SJCRH30 (cell line): Measurements from ENCODE around the gene GPX7. TPM values are rescaled to one million over a fixed set of nuclear protein-coding genes. Genes with fewer than 3 reads are reported as not detected.

ENCODE experiments used
- DNase-seq, 2 experiments: peaks; one replicate each; pipeline ENCODE4 v3.0.0-alpha.2; 2015 to 2020
- H3K27ac ChIP-seq: fragments of 250-450 bp; sonication (Bioruptor Pico); 2 replicates; pipeline ENCODE4 v1.5.1; 2020; ENCODE audit warnings: mild to moderate bottlenecking, moderate library complexity
- H3K27me3 ChIP-seq: fragments of 250-450 bp; sonication (Bioruptor Pico); 2 replicates; pipeline ENCODE4 v1.5.1; 2020; ENCODE audit warnings: mild to moderate bottlenecking, moderate library complexity
- H3K36me3 ChIP-seq: fragments of 250-450 bp; sonication (Bioruptor Pico); 2 replicates; pipeline ENCODE4 v1.5.1; 2020; ENCODE audit warnings: mild to moderate bottlenecking, moderate library complexity
- H3K4me1 ChIP-seq: fragments of 250-450 bp; sonication (Bioruptor Pico); 2 replicates; pipeline ENCODE4 v1.5.1; 2020; ENCODE audit warnings: mild to moderate bottlenecking, moderate library complexity
- H3K4me3 ChIP-seq: fragments of 250-450 bp; sonication (Bioruptor Pico); 2 replicates; pipeline ENCODE4 v1.5.1; 2020; ENCODE audit warnings: mild to moderate bottlenecking, moderate library complexity
- H3K9me3 ChIP-seq: fragments of 250-450 bp; sonication (Bioruptor Pico); replicated peaks from 2 replicates; pipeline ENCODE4 v1.5.1; 2020; ENCODE audit warnings: mild to moderate bottlenecking, moderate library complexity
- total RNA-seq: library from RNA; depleted of rRNA; stranded (reverse); fragments of >200 nt; shearing (Covaris generic); gene quantifications from 2 replicates; pipeline ENCODE4 v1.2.3, GENCODE V29; 2014; rRNA removed

The GPX7 gene
- 10.6 and 13.4 TPM in 2 replicates for total RNA-seq

- peak in 1 of 2 experiments; percentile 11 for DNase-seq
Measured at GRCh38 chr1:52601991-52602855, at the start of gene GPX7. Gene GPX7, plus strand, starts transcription at chr1:52602371. Its CDS starts 39 bp downstream, at chr1:52602410.

DNA sequence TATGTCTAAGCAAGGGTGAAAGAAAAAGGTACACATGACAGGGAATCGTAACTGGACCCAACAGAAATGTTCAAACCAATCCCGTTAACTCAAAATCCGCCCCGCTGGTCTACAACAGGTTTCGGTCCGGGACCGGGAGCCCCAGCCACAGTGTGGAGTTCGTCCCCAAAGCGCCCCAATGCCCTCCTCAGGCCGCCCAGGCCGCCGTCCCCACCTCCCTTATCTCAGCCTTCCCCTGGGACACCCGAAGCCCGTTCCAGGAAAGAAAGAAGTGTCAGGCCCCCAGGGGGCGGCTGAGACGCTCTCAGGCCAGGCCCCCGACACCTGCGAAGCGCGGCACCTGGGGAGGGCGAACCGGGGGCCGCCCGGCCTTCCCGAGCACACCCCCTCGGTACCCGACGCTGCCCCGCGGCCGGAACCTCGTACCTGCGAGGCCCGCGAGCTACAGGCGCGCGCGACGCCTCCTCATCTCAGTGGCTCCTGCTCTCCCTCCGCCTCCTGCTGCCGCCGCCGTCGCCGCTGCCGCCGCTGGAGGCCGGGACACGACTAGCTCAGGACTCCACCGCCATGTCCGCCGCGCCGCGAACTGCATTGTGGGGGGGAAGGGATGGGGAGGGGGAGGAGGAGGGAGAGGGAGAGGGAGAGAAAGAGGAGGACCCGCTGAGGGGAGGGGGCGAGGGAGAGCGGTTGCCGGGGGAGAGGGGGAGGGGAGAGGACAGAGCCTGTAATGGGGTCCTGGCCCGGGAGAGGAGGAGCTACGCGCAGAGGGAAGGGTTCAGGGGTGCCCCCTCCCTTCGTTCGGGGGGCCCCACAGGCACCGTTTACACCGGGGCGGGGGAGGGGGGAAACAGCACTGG lies 49.4 kb upstream of the GPX7 start, which contains the start of gene TUT4:
TUT4 (minus strand) TSS at position 588 of the 857 bp plus-strand sequence. CDS start 26,812 bp downstream, outside the sequence.
- Histone ChIP-seq H3K27ac (peak within 1 kb of the TSS; percentile 80), H3K4me3 (peak within 1 kb of the TSS; percentile 98), H3K9me3 (no peaks in the 10 kb centered on the region), H3K4me1 (peaks cover 6% of the 10 kb centered on the region; the same call in 1 of the 2 replicates), H3K36me3 (no peaks in the 10 kb centered on the region), H3K27me3 (no peaks in the 10 kb centered on the region)
- peak; percentile 95 for DNase-seq

More at GRCh38 chr1:52601991-52602855, at the start of gene GPX7:
- Histone ChIP-seq H3K27me3 (no peaks in the 10 kb centered on the region; the same call in 1 of the 2 replicates), H3K4me3 (peak within 1 kb of the TSS; percentile 52), H3K27ac (no peak within 1 kb of the TSS; the same call in 1 of the 2 replicates), H3K9me3 (no peaks in the 10 kb centered on the region), H3K36me3 (0 out of 2 replicates have a peak, but pooled peaks cover 2% of the 10 kb centered on the region), H3K4me1 (peaks cover 5% of the 10 kb centered on the region)

DNA sequence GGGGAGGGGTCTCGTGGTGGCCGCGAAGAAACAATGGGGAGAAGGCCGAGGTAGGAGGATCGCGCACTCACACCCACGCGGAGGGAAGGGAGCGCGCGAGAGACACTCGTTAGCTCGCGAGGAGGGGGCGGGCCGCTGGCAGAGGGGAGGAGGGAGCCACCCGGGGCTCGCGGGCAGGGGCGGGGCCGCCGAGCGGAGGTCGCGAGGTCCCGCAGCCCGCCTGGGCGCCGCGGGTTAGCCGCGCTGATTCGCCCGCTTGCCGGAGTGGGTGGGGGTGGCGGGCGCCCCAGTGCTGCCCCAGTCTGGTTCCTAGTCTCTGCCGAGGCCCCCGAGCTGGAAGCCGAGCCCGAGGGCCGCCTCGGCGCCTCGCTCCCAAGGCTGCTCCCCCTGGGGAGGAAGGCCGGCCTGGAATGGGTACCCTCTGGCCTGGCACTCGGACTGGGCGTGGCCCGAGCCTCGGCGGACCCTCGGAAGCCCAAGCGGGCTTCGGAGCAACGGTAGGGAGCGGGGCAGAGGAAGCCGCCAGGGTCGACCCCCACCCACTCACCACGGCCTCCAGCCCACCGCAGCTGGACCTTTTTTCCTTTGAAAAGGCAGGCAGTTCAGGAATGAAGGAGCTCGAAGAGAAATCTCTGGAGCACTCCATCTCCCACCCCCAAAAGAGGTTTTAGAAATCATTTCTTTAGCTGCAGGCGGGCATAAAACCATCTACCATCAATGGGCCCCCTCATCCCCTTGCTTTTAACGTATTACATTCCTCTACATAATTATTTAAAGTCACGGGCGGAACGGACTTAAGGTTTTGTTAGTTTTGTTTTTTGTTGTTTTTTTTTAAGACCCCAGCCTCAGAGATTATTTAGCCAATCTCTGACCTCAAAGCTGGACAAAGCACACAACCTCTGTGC lies 48.6 kb upstream of the GPX7 start:
- Histone ChIP-seq H3K4me3 (peak overlapping the region; percentile 98), H3K36me3 (no peaks in the 10 kb centered on the region), H3K9me3 (no peaks in the 10 kb centered on the region), H3K27me3 (no peaks in the 10 kb centered on the region), H3K4me1 (peaks cover 6% of the 10 kb centered on the region; the same call in 1 of the 2 replicates), H3K27ac (peak overlapping the region; percentile 80)
- peak; percentile 93 to 94 for DNase-seq

DNA sequence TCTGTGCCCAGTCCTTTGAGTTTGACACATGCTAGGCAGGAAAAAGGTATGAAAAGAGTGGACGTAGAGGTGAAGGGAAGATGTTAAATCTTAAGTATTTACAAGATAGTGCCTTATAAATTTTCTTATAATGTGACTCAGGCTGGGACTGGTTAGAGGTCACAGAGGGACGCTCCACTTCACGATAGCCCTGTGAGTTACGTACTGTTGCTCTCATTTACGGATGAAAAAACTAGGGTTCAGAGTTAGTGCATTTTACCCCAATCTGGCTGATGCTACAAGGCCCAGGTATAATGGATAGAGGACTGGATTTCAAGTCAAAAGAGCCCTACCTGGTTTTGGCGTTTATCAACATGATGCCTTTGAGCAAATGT lies 47.9 kb upstream of the GPX7 start:
- Histone ChIP-seq H3K4me3 (peak overlapping the region; percentile 98), H3K27me3 (no peaks in the 10 kb centered on the region), H3K4me1 (peaks cover 6% of the 10 kb centered on the region; the same call in 1 of the 2 replicates), H3K27ac (peak overlapping the region; percentile 80), H3K36me3 (no peaks in the 10 kb centered on the region), H3K9me3 (no peaks in the 10 kb centered on the region)
- peak in 1 of 2 experiments; percentile 21 for DNase-seq

DNA sequence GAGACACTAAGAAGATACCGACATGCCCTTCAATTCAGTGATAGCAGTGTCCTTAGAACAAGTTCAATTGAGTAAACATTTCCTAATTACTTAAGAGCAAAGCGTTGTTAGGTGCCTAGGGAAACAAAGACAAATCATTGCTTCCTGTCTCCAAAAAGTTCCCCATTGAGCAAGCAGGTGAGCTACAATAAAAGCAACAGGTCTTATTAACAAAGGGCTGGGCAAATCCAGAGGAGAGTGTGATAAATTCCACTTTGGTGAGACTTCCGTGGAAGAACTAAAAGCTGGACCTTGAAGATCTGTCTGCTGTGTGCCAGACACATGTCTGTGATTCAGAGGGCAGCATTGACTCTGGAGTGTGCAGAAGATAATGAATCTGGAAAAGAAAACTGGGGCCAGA lies 47.4 kb upstream of the GPX7 start:
- Histone ChIP-seq H3K36me3 (no peaks in the 10 kb centered on the region), H3K9me3 (no peaks in the 10 kb centered on the region), H3K27me3 (no peaks in the 10 kb centered on the region), H3K4me1 (peaks cover 6% of the 10 kb centered on the region; the same call in 1 of the 2 replicates), H3K4me3 (peak overlapping the region; percentile 98), H3K27ac (no peak overlapping the region)
- DNase-seq, result no peak

GRCh38 chr1:52556641-52557360 lies 45.4 kb upstream of the GPX7 start:
- H3K4me1 ChIP-seq, result peaks cover 6% of the 10 kb centered on the region; the same call in 1 of the 2 replicates
- H3K4me3 ChIP-seq, result no peak overlapping the region
- no peaks in the 10 kb centered on the region for H3K9me3 ChIP-seq
- H3K27ac ChIP-seq, result no peak overlapping the region
- no peaks in the 10 kb centered on the region for H3K27me3 ChIP-seq
- H3K36me3 ChIP-seq, result no peaks in the 10 kb centered on the region
- DNase-seq, result no peak

GRCh38 chr1:52558941-52559340 lies 43.2 kb upstream of the GPX7 start:
- Histone ChIP-seq H3K9me3 (no peaks in the 10 kb centered on the region), H3K27ac (no peak overlapping the region), H3K4me1 (peaks cover 6% of the 10 kb centered on the region; the same call in 1 of the 2 replicates), H3K27me3 (0 out of 2 replicates have a peak, but pooled peaks cover 3% of the 10 kb centered on the region), H3K4me3 (no peak overlapping the region), H3K36me3 (no peaks in the 10 kb centered on the region)
- DNase-seq, result no peak

- Histone ChIP-seq H3K9me3 (no peaks in the 10 kb centered on the region), H3K36me3 (no peaks in the 10 kb centered on the region), H3K27ac (no peak overlapping the region), H3K4me1 (no peaks in the 10 kb centered on the region), H3K27me3 (0 out of 2 replicates have a peak, but pooled peaks cover 3% of the 10 kb centered on the region), H3K4me3 (no peak overlapping the region)
- DNase-seq, result no peak
Measured at GRCh38 chr1:52559875-52560274, 42.3 kb upstream of the GPX7 start.

- Histone ChIP-seq H3K9me3 (no peaks in the 10 kb centered on the region), H3K27ac (no peak overlapping the region), H3K27me3 (0 out of 2 replicates have a peak, but pooled peaks cover 6% of the 10 kb centered on the region), H3K36me3 (no peaks in the 10 kb centered on the region), H3K4me1 (no peaks in the 10 kb centered on the region), H3K4me3 (no peak overlapping the region)
- DNase-seq, result no peak
Measured at GRCh38 chr1:52562766-52563165, 39.4 kb upstream of the GPX7 start.

DNA sequence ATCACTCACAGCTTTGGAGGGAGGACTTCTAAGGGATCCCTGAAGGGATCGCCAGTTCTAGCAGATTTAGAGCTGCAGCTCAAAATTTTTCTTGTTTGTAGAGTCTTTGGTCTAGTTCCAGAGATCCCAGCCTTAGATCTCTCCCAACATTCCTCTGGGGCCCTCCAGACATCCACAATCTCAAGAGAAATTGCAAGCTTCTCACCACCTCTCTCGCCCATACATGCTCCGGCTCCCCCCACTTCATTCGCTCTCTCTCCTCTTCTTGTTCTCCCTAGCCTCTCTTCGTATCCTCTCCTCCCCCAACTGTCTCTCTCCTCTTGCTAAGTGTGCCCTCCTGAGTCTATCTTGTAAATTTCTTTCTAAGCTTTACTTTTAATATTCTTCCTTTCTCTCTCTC lies 34.2 kb upstream of the GPX7 start:
- Histone ChIP-seq H3K4me3 (no peak overlapping the region), H3K9me3 (no peaks in the 10 kb centered on the region), H3K27me3 (0 out of 2 replicates have a peak, but pooled peaks cover 3% of the 10 kb centered on the region), H3K4me1 (no peaks in the 10 kb centered on the region), H3K27ac (no peak overlapping the region), H3K36me3 (no peaks in the 10 kb centered on the region)
- DNase-seq, result no peak

DNA sequence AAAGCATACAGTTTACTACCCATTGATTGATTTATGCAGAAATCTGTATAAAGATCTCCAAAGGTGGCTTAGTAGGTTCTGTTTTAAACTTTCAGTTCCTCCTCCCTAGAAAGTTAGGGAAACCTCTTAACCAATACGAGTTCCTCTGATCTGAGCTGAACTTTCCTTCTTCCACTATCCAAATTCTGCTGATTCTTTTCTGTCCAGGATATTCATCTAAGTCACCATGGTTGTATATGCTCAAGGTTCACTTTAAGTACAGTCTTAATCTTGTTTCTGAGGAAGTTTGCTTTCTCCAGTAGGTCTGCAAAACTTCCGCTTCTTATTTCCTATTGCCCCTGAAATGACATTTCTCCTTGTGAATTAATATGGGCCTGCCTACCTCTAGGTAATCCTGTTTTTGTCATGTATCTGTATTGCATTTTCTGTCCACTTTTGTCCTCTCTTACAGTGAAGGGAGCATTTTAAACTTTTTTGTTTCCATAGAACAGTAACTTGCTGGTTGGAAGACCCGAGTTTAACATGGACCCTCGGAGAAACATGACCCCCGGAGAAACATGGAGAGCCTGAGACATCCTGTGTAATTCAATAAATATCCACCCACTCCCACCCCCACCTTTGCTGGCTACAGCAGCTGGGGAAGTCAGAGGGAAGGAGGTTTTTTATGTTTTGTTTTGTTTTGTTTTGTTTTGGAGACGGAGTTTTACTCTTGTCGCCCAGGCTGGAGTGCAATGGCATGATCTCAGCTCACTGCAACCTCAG lies 32.5 kb upstream of the GPX7 start:
- no peaks in the 10 kb centered on the region for H3K9me3 ChIP-seq
- H3K36me3 ChIP-seq, result no peaks in the 10 kb centered on the region
- H3K27ac ChIP-seq, result no peak overlapping the region
- H3K27me3 ChIP-seq, result 0 out of 2 replicates have a peak, but pooled peaks cover 3% of the 10 kb centered on the region
- DNase-seq, result peak in 1 of 2 experiments; percentile 17
- no peak overlapping the region for H3K4me3 ChIP-seq
- H3K4me1 ChIP-seq, result no peaks in the 10 kb centered on the region

GRCh38 chr1:52571783-52572182 lies 30.4 kb upstream of the GPX7 start:
- Histone ChIP-seq H3K9me3 (no peaks in the 10 kb centered on the region), H3K36me3 (no peaks in the 10 kb centered on the region), H3K27me3 (0 out of 2 replicates have a peak, but pooled peaks cover 3% of the 10 kb centered on the region), H3K4me1 (no peaks in the 10 kb centered on the region), H3K4me3 (no peak overlapping the region), H3K27ac (no peak overlapping the region)
- DNase-seq, result peak; percentile 24 to 59
